Activated CD8-positive, alpha-beta T cell treated with anti-CD3 and anti-CD28 coated beads for 36 hours (primary cell): ENCODE results near the gene CACNA1C. TPM values are rescaled to one million over a fixed set of nuclear protein-coding genes. Genes with fewer than 3 reads are reported as not detected.

Source experiments
- ATAC-seq: fragments of 200-7000 bp; cut with Tn5 transposase; one replicate; pipeline ENCODE4 v1.10.0; 2021; ENCODE audit warnings: mild to moderate bottlenecking, moderate library complexity
- CTCF ChIA-PET: fragments of 350-600 bp; sonication (Branson Sonifier 250); formaldehyde crosslinking; loops from one replicate; lab custom pipeline; 2021; ENCODE audit warnings: antibody characterized with exemption; lab: Charles Lee
- POLR2A ChIA-PET: fragments of 350-600 bp; sonication (Branson Sonifier 250); formaldehyde crosslinking; loops from one replicate; lab custom pipeline; 2021; ENCODE audit warnings: antibody characterized with exemption; lab: Charles Lee
- DNase-seq: peaks from one replicate; pipeline ENCODE4 v3.0.0-alpha.2; 2020
- H3K27ac Mint-ChIP-seq: one replicate; pipeline ENCODE4 v1.8.0; 2021; ENCODE audit warnings: mild to moderate bottlenecking, mixed read lengths
- H3K27me3 Mint-ChIP-seq: one replicate; pipeline ENCODE4 v1.8.0; 2021; ENCODE audit warnings: mixed read lengths
- H3K36me3 Mint-ChIP-seq: one replicate; pipeline ENCODE4 v1.8.0; 2021; ENCODE audit warnings: low read depth, mixed read lengths
- H3K4me1 Mint-ChIP-seq: one replicate; pipeline ENCODE4 v1.8.0; 2021; ENCODE audit warnings: low read depth, mixed read lengths
- H3K4me3 Mint-ChIP-seq: one replicate; pipeline ENCODE4 v1.8.0; 2021; ENCODE audit warnings: mild to moderate bottlenecking, moderate library complexity, mixed read lengths
- H3K9me3 Mint-ChIP-seq: one replicate; pipeline ENCODE4 v1.8.0; 2021; ENCODE audit warnings: mixed read lengths
- intact Hi-C: fragments of 100-400 bp; cut with micrococcal nuclease; formaldehyde crosslinking; loops from one replicate; pipeline ENCODE4 v1.10.0; 2022
- total RNA-seq, 2 experiments: library from RNA; stranded (reverse); gene quantifications; one replicate each; pipeline ENCODE4 v1.2.3, GENCODE V29; 2021
- TF ChIP-seq, protein P1 (sequence below): fragments of 200-600 bp; IDR thresholded peaks from one replicate; pipeline ENCODE4 v1.8.0; 2022; ENCODE audit warnings: antibody characterized with exemption, mild to moderate bottlenecking

CACNA1C gene
- total RNA-seq, 2 experiments from 2014 or later: 0.02 to 0.05 TPM

DNA sequence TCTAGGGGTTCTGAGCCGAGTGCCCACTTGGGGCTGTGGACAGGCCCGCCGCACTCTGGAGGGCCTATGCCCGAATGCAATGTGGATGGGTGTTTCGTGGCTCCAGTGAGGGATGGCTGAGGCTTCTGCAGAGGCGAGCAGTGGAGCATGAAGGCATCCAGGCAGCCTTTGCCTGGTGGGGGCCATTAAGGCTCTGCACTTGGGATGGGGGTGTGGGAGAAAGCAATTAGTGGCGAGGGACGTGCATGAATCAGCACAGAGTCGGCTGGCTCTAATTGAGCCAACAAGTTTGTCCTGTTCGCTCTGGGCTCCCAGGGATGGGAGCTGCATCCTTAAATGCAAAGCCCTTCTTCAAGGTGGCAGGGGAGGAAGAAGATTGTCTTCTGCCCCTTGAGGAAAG lies 395.1 kb downstream of the CACNA1C start:
- Mint-ChIP-seq H3K9me3 (no peaks in the 10 kb centered on the region), H3K4me3 (no peak overlapping the region), H3K36me3 (no peaks in the 10 kb centered on the region), H3K27ac (no peak overlapping the region), H3K27me3 (no peaks in the 10 kb centered on the region), H3K4me1 (no peaks in the 10 kb centered on the region)
- ChIA-PET CTCF (no interaction called here), POLR2A (no interaction called here)
- DNase-seq (no peak), ATAC-seq (no peak)
- intact Hi-C loops: no loop called here
- TF ChIP-seq, protein P1, sequence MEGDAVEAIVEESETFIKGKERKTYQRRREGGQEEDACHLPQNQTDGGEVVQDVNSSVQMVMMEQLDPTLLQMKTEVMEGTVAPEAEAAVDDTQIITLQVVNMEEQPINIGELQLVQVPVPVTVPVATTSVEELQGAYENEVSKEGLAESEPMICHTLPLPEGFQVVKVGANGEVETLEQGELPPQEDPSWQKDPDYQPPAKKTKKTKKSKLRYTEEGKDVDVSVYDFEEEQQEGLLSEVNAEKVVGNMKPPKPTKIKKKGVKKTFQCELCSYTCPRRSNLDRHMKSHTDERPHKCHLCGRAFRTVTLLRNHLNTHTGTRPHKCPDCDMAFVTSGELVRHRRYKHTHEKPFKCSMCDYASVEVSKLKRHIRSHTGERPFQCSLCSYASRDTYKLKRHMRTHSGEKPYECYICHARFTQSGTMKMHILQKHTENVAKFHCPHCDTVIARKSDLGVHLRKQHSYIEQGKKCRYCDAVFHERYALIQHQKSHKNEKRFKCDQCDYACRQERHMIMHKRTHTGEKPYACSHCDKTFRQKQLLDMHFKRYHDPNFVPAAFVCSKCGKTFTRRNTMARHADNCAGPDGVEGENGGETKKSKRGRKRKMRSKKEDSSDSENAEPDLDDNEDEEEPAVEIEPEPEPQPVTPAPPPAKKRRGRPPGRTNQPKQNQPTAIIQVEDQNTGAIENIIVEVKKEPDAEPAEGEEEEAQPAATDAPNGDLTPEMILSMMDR: no peak

DNA sequence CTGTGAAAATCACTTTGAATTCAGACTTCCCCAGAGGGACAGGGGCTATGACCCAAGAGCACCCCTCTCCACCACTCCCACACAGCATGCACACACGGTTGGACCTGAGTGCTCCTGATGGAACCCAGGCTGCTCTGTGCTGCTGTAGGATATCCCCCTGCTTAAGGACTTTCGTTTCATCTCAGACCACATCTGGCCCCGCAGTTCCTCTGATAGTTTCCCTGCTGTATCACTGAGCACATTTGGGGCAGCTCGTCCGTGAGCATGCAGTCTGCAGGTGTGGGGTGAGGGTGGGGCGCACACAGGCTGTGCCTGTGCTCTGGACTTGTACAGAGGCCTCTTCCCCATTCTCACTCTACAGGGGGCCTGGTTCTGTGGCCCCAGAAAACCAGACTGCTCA lies 396.8 kb downstream of the CACNA1C start:
- TF ChIP-seq, protein P1: no peak
- no peak overlapping the region for H3K27ac Mint-ChIP-seq
- no peak for ATAC-seq
- ChIA-PET POLR2A (no interaction called here), CTCF (no interaction called here)
- DNase-seq: no peak
- no peaks in the 10 kb centered on the region for H3K4me1 Mint-ChIP-seq
- intact Hi-C loops: no loop called here
- no peaks in the 10 kb centered on the region for H3K9me3 Mint-ChIP-seq
- no peak overlapping the region for H3K4me3 Mint-ChIP-seq
- H3K27me3 Mint-ChIP-seq: no peaks in the 10 kb centered on the region
- H3K36me3 Mint-ChIP-seq: no peaks in the 10 kb centered on the region

DNA sequence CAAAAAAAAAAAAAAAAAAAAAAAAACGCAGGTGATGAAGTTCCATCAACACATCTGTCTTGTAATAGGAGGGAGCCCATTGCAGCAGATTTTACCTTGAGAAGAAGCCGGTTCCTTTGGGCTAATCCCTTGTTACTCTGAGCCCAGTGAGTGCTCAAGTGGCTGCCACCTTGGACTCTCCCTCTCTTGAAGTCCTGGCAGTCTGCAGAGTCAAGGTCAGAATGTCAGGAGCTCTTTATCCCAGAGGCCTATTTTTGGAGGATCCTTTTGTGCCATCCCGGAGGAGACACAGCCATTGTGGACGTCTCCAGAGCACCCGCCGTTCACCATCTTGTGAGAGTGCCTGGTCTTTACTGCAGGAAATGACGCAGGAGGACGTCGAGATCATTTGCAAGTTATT lies 397.8 kb downstream of the CACNA1C start:
- CTCF ChIA-PET: no interaction called here
- Mint-ChIP-seq H3K27ac (no peak overlapping the region), H3K27me3 (no peaks in the 10 kb centered on the region), H3K4me3 (no peak overlapping the region), H3K9me3 (no peaks in the 10 kb centered on the region), H3K36me3 (no peaks in the 10 kb centered on the region), H3K4me1 (no peaks in the 10 kb centered on the region)
- ATAC-seq (no peak), DNase-seq (no peak)
- intact Hi-C loops: no loop called here
- TF ChIP-seq, protein P1: no peak
- POLR2A ChIA-PET: no interaction called here

DNA sequence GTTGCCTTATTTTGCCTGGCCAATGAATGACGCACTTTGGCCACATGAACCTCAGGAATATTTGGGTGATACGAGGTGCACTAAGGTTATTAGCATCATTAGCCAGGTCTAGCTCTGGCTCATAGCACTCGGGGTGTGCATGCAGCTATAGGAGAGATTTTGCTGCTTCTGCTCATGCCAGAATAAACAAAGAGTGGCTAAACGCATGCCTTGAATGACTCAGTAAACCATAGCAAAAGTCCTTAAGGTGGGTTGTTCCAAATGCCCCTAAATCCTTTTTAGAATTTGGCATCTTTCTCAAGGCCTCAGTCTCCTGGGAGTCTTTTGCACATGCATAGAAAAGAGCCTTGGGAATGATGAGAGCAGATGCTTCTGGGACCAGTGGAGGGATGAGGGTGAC lies 398.2 kb downstream of the CACNA1C start:
- ATAC-seq (no peak), DNase-seq (no peak)
- intact Hi-C loops: no loop called here
- TF ChIP-seq, protein P1: no peak
- Mint-ChIP-seq H3K27ac (no peak overlapping the region), H3K36me3 (no peaks in the 10 kb centered on the region), H3K4me1 (no peaks in the 10 kb centered on the region), H3K9me3 (no peaks in the 10 kb centered on the region), H3K4me3 (no peak overlapping the region), H3K27me3 (no peaks in the 10 kb centered on the region)
- CTCF ChIA-PET: no interaction called here
- POLR2A ChIA-PET: no interaction called here

DNA sequence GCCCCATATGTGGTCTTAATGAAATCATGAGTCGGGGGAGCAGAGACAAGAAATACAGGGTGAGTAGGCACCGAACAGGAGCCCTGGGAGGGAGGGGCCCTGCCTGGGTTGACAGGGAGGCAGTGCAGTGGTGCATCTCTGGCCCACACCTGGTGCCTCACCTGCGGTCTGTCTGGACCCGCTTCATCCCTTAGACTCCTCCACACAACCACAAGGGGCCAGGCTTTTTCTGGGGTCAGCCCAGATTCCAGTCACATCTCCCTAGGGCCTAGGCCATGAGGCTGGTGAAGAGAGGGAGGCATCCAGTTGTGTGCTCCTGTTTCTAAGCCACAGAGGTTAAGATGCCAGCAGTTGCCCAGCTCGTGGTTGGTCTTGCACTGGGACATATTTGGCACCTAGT lies 398.7 kb downstream of the CACNA1C start:
- POLR2A ChIA-PET: no interaction called here
- Mint-ChIP-seq H3K9me3 (no peaks in the 10 kb centered on the region), H3K4me1 (no peaks in the 10 kb centered on the region), H3K4me3 (no peak overlapping the region), H3K36me3 (no peaks in the 10 kb centered on the region), H3K27ac (no peak overlapping the region), H3K27me3 (no peaks in the 10 kb centered on the region)
- no peak for DNase-seq
- intact Hi-C loops: no loop called here
- CTCF ChIA-PET: no interaction called here
- TF ChIP-seq, protein P1: no peak
- no peak for ATAC-seq
